ENCODE measurements around the gene NIN. TPM values are rescaled to one million over a fixed set of nuclear protein-coding genes. Genes with fewer than 3 reads are reported as not detected.

The NIN gene
- total RNA-seq, 1 experiment from 2014 or later, result 26.6 TPM

- Mint-ChIP-seq H3K4me3 (ENCODE audit: low read depth, unreplicated experiment) (no peak overlapping the region), H3K36me3 (ENCODE audit: insufficient read depth, unreplicated experiment) (peaks cover 4% of the 10 kb centered on the region), H3K9me3 (ENCODE audit: low read depth, unreplicated experiment) (no peaks in the 10 kb centered on the region), H3K27ac (ENCODE audit: unreplicated experiment) (no peak overlapping the region), H3K27me3 (ENCODE audit: unreplicated experiment) (no peaks in the 10 kb centered on the region), H3K4me1 (ENCODE audit: low read depth, unreplicated experiment) (no peaks in the 10 kb centered on the region)
- no peak for TF ChIP-seq CTCF (IDR thresholded peaks at IDR 0.05; ENCODE audit: unreplicated experiment)
- no peak for DNase-seq
- no TSS peak for BruUV-seq (replicated peaks)
- intact Hi-C loops (cut with micrococcal nuclease; ENCODE audit: unreplicated experiment), result no loop called here
- CTCF ChIA-PET, result interaction anchor here (0.6 to 1.0 kb wide), 3 partner anchors 36 to 184 kb away, joined by 3 to 4 read pairs (median 3); no protein-coding TSS in a partner anchor
Observed at GRCh38 chr14:50728836-50729235, 102.1 kb downstream of the NIN start.

GRCh38 chr14:50726372-50727107 is 104.4 kb downstream of the NIN start:
- no peaks in the 10 kb centered on the region for H3K4me1 Mint-ChIP-seq (ENCODE audit: low read depth, unreplicated experiment)
- no peak overlapping the region for H3K4me3 Mint-ChIP-seq (ENCODE audit: low read depth, unreplicated experiment)
- H3K27ac Mint-ChIP-seq (ENCODE audit: unreplicated experiment), result no peak overlapping the region
- DNase-seq, result no peak
- BruUV-seq (replicated peaks), result no TSS peak
- no peaks in the 10 kb centered on the region for H3K27me3 Mint-ChIP-seq (ENCODE audit: unreplicated experiment)
- CTCF ChIA-PET, result no interaction called here
- TF ChIP-seq CTCF (IDR thresholded peaks at IDR 0.05; ENCODE audit: unreplicated experiment), result no peak
- H3K36me3 Mint-ChIP-seq (ENCODE audit: insufficient read depth, unreplicated experiment), result peaks cover 4% of the 10 kb centered on the region
- no peaks in the 10 kb centered on the region for H3K9me3 Mint-ChIP-seq (ENCODE audit: low read depth, unreplicated experiment)
- intact Hi-C loops (cut with micrococcal nuclease; ENCODE audit: unreplicated experiment), result no loop called here

- Mint-ChIP-seq H3K4me1 (ENCODE audit: low read depth, unreplicated experiment) (no peaks in the 10 kb centered on the region), H3K36me3 (ENCODE audit: insufficient read depth, unreplicated experiment) (peaks cover 4% of the 10 kb centered on the region), H3K9me3 (ENCODE audit: low read depth, unreplicated experiment) (no peaks in the 10 kb centered on the region), H3K27me3 (ENCODE audit: unreplicated experiment) (no peaks in the 10 kb centered on the region), H3K27ac (ENCODE audit: unreplicated experiment) (no peak overlapping the region), H3K4me3 (ENCODE audit: low read depth, unreplicated experiment) (no peak overlapping the region)
- no peak for DNase-seq
- CTCF ChIA-PET, result no interaction called here
- no peak for TF ChIP-seq CTCF (IDR thresholded peaks at IDR 0.05; ENCODE audit: unreplicated experiment)
- BruUV-seq (replicated peaks), result no TSS peak
- intact Hi-C loops (cut with micrococcal nuclease; ENCODE audit: unreplicated experiment), result no loop called here
Observed at GRCh38 chr14:50725761-50726160, 105.2 kb downstream of the NIN start.

- intact Hi-C loops (cut with micrococcal nuclease; ENCODE audit: unreplicated experiment), result loop anchor here (5.0 to 10.0 kb wide), 2 partner anchors 55 to 103 kb away; partner anchors contain the start of gene SAV1
- CTCF ChIA-PET, result no interaction called here
- Mint-ChIP-seq H3K27ac (ENCODE audit: unreplicated experiment) (no peak overlapping the region), H3K4me3 (ENCODE audit: low read depth, unreplicated experiment) (no peak overlapping the region), H3K9me3 (ENCODE audit: low read depth, unreplicated experiment) (no peaks in the 10 kb centered on the region), H3K27me3 (ENCODE audit: unreplicated experiment) (no peaks in the 10 kb centered on the region), H3K4me1 (ENCODE audit: low read depth, unreplicated experiment) (no peaks in the 10 kb centered on the region), H3K36me3 (ENCODE audit: insufficient read depth, unreplicated experiment) (no peaks in the 10 kb centered on the region)
- no TSS peak for BruUV-seq (replicated peaks)
- no peak for TF ChIP-seq CTCF (IDR thresholded peaks at IDR 0.05; ENCODE audit: unreplicated experiment)
- DNase-seq, result no peak
Observed at GRCh38 chr14:50719911-50720759, 110.8 kb downstream of the NIN start.
